SJSA1 (cell line): ENCODE results near the gene PKP2. TPM values are rescaled to one million over a fixed set of nuclear protein-coding genes. Genes with fewer than 3 reads are reported as not detected.

ENCODE experiments used
- DNase-seq, 2 experiments: peaks; one replicate each; pipeline ENCODE4 v3.0.0-alpha.2; 2015 to 2020; ENCODE audit warnings: low spot score in 2 of 2, low read depth in 1 of 2
- H3K27ac ChIP-seq: fragments of 250-450 bp; sonication (Bioruptor Pico); 2 replicates; pipeline ENCODE4 v1.5.1; 2020; ENCODE audit warnings: mild to moderate bottlenecking, moderate library complexity
- H3K27me3 ChIP-seq: fragments of 250-450 bp; sonication (Bioruptor Pico); replicated peaks from 2 replicates; pipeline ENCODE4 v1.5.1; 2020; ENCODE audit warnings: mild to moderate bottlenecking, moderate library complexity
- H3K36me3 ChIP-seq: fragments of 250-450 bp; sonication (Bioruptor Pico); 2 replicates; pipeline ENCODE4 v1.5.1; 2020; ENCODE audit warnings: mild to moderate bottlenecking
- H3K4me1 ChIP-seq: fragments of 250-450 bp; sonication (Bioruptor Pico); replicated peaks from 2 replicates; pipeline ENCODE4 v1.6.1; 2021; ENCODE audit warnings: mild to moderate bottlenecking
- H3K4me3 ChIP-seq: fragments of 250-450 bp; sonication (Bioruptor Pico); 2 replicates; pipeline ENCODE4 v1.5.1; 2020; ENCODE audit warnings: mild to moderate bottlenecking
- H3K9me3 ChIP-seq: fragments of 250-450 bp; sonication (Bioruptor Pico); replicated peaks from 2 replicates; pipeline ENCODE4 v1.5.1; 2020; ENCODE audit warnings: mild to moderate bottlenecking
- total RNA-seq: library from RNA; depleted of rRNA; stranded (reverse); fragments of >200 nt; shearing (Covaris generic); gene quantifications from 2 replicates; pipeline ENCODE4 v1.2.3, GENCODE V29; 2014; rRNA removed

The PKP2 gene
- total RNA-seq, 1 experiment from 2014 or later: 28.6 TPM

- peak in 1 of 2 experiments; percentile 75 for DNase-seq
- Histone ChIP-seq H3K27me3 (peaks cover 10% of the 10 kb centered on the region; the same call in 1 of the 2 replicates), H3K36me3 (no peaks in the 10 kb centered on the region), H3K4me3 (no peak overlapping the region), H3K27ac (no peak overlapping the region), H3K4me1 (peaks cover 7% of the 10 kb centered on the region), H3K9me3 (no peaks in the 10 kb centered on the region)
These were observed 130.7 kb downstream of the PKP2 start for GRCh38 chr12:32765906-32766305.

GRCh38 chr12:32761716-32762115, 134.9 kb downstream of the PKP2 start:
- no peaks in the 10 kb centered on the region for H3K9me3 ChIP-seq
- H3K36me3 ChIP-seq: no peaks in the 10 kb centered on the region
- peaks cover 8% of the 10 kb centered on the region for H3K4me1 ChIP-seq
- H3K27ac ChIP-seq: no peak overlapping the region
- H3K27me3 ChIP-seq: no peaks in the 10 kb centered on the region
- DNase-seq: no peak
- H3K4me3 ChIP-seq: no peak overlapping the region

GRCh38 chr12:32757157-32757556, 139.4 kb downstream of the PKP2 start:
- no peak overlapping the region for H3K27ac ChIP-seq
- no peaks in the 10 kb centered on the region for H3K9me3 ChIP-seq
- H3K4me1 ChIP-seq: peaks cover 14% of the 10 kb centered on the region
- H3K27me3 ChIP-seq: no peaks in the 10 kb centered on the region
- no peak overlapping the region for H3K4me3 ChIP-seq
- DNase-seq: no peak
- peaks cover 24% of the 10 kb centered on the region for H3K36me3 ChIP-seq

GRCh38 chr12:32756476-32757066, 140.0 kb downstream of the PKP2 start:
- H3K27ac ChIP-seq: no peak overlapping the region
- no peaks in the 10 kb centered on the region for H3K27me3 ChIP-seq
- DNase-seq: no peak
- H3K9me3 ChIP-seq: no peaks in the 10 kb centered on the region
- H3K36me3 ChIP-seq: peaks cover 30% of the 10 kb centered on the region
- peak overlapping the region; percentile 74 for H3K4me3 ChIP-seq
- H3K4me1 ChIP-seq: peaks cover 14% of the 10 kb centered on the region

- peak within 1 kb of the TSS; percentile 89 for H3K27ac ChIP-seq
- H3K27me3 ChIP-seq: no peaks in the 10 kb centered on the region
- H3K4me3 ChIP-seq: peak within 1 kb of the TSS; percentile 74
- DNase-seq: peak; percentile 85 to 97
- H3K4me1 ChIP-seq: peaks cover 14% of the 10 kb centered on the region
- no peaks in the 10 kb centered on the region for H3K9me3 ChIP-seq
- peaks cover 36% of the 10 kb centered on the region for H3K36me3 ChIP-seq
These were observed 140.7 kb downstream of the PKP2 start, which contains the start of gene YARS2 for GRCh38 chr12:32755654-32756475. Gene YARS2 (minus strand): TSS chr12:32755897. CDS start chr12:32755874, 23 bp downstream.

- Histone ChIP-seq H3K27ac (peak overlapping the region; percentile 89), H3K36me3 (peaks cover 42% of the 10 kb centered on the region), H3K27me3 (no peaks in the 10 kb centered on the region), H3K9me3 (no peaks in the 10 kb centered on the region), H3K4me1 (peaks cover 14% of the 10 kb centered on the region), H3K4me3 (peak overlapping the region; percentile 74)
- peak; percentile 73 to 79 for DNase-seq
These were observed 141.4 kb downstream of the PKP2 start for GRCh38 chr12:32755051-32755653.

- Histone ChIP-seq H3K27ac (0 out of 2 replicates have a peak overlapping the region, but pooled peaks have one; percentile 89), H3K4me3 (peak overlapping the region; percentile 74), H3K4me1 (peaks cover 14% of the 10 kb centered on the region), H3K36me3 (peaks cover 52% of the 10 kb centered on the region), H3K9me3 (no peaks in the 10 kb centered on the region), H3K27me3 (no peaks in the 10 kb centered on the region)
- DNase-seq: no peak
These were observed 142.5 kb downstream of the PKP2 start for GRCh38 chr12:32754111-32754510.

- no peak for DNase-seq
- Histone ChIP-seq H3K36me3 (peaks cover 57% of the 10 kb centered on the region), H3K27me3 (no peaks in the 10 kb centered on the region), H3K27ac (no peak overlapping the region), H3K4me1 (peaks cover 14% of the 10 kb centered on the region), H3K4me3 (no peak overlapping the region), H3K9me3 (no peaks in the 10 kb centered on the region)
These were observed 143.0 kb downstream of the PKP2 start for GRCh38 chr12:32753605-32754004.

GRCh38 chr12:32743264-32743663, 153.3 kb downstream of the PKP2 start:
- Histone ChIP-seq H3K9me3 (no peaks in the 10 kb centered on the region), H3K27ac (no peak overlapping the region), H3K27me3 (no peaks in the 10 kb centered on the region), H3K4me3 (no peak overlapping the region), H3K4me1 (no peaks in the 10 kb centered on the region), H3K36me3 (peaks cover 89% of the 10 kb centered on the region)
- no peak for DNase-seq

- Histone ChIP-seq H3K36me3 (peaks cover 86% of the 10 kb centered on the region), H3K4me1 (no peaks in the 10 kb centered on the region), H3K27me3 (no peaks in the 10 kb centered on the region), H3K27ac (no peak overlapping the region), H3K9me3 (no peaks in the 10 kb centered on the region), H3K4me3 (no peak overlapping the region)
- no peak for DNase-seq
These were observed 154.4 kb downstream of the PKP2 start for GRCh38 chr12:32742133-32742532.

Other genes starting within 250 kb of the PKP2 start
- gene DNM1L, start 217.5 kb downstream of the PKP2 start, total RNA-seq: 52.2 and 68.0 TPM in 2 replicates
- gene YARS2, start 140.9 kb downstream of the PKP2 start, total RNA-seq: 22.1 and 37.7 TPM in 2 replicates